Smooth muscle cell (in vitro differentiated cells): ENCODE results near the gene SYNJ1. TPM values are rescaled to one million over a fixed set of nuclear protein-coding genes. Genes with fewer than 3 reads are reported as not detected.

ENCODE experiments used
- DNase-seq: peaks from one replicate; lab custom pipeline; 2025; ENCODE audit not compliant: unreplicated experiment; lab: John Stamatoyannopoulos, UW
- H2AFZ ChIP-seq: fragments of 200-600 bp; sonication (generic); 2 replicates; pipeline ENCODE4 v1.6.0; 2016; ENCODE audit warnings: antibody characterized with exemption, low read depth, mild to moderate bottlenecking
- H3F3A ChIP-seq: fragments of 200-600 bp; sonication (generic); 2 replicates; pipeline ENCODE4 v1.6.0; 2017; ENCODE audit warnings: antibody characterized with exemption, low read depth
- H3K27ac ChIP-seq: fragments of 200-600 bp; sonication (generic); 2 replicates; pipeline ENCODE4 v1.5.1; 2016; ENCODE audit warnings: low read depth, mild to moderate bottlenecking
- H3K27me3 ChIP-seq: fragments of 200-600 bp; sonication (generic); 2 replicates; pipeline ENCODE4 v1.6.1; 2016; ENCODE audit warnings: low read depth, mild to moderate bottlenecking
- H3K36me3 ChIP-seq: fragments of 200-600 bp; sonication (generic); 2 replicates; pipeline ENCODE4 v1.5.1; 2016; ENCODE audit warnings: low read depth
- H3K4me1 ChIP-seq: fragments of 200-600 bp; sonication (generic); 2 replicates; pipeline ENCODE4 v1.5.1; 2016; ENCODE audit warnings: low read depth
- H3K4me2 ChIP-seq: fragments of 200-600 bp; sonication (generic); 2 replicates; pipeline ENCODE4 v1.6.0; 2016; ENCODE audit warnings: mild to moderate bottlenecking
- H3K4me3 ChIP-seq: fragments of 200-600 bp; sonication (generic); 2 replicates; pipeline ENCODE4 v1.5.1; 2016; ENCODE audit warnings: mild to moderate bottlenecking
- H3K79me2 ChIP-seq: fragments of 200-600 bp; sonication (generic); 2 replicates; pipeline ENCODE4 v1.6.0; 2016; ENCODE audit warnings: low read depth, mild to moderate bottlenecking
- H3K9ac ChIP-seq: fragments of 200-600 bp; sonication (generic); 2 replicates; pipeline ENCODE4 v1.6.0; 2016; ENCODE audit warnings: low read depth
- H3K9me3 ChIP-seq: fragments of 200-600 bp; sonication (generic); replicated peaks from 2 replicates; pipeline ENCODE4 v1.5.1; 2016; ENCODE audit warnings: low read depth
- H4K20me1 ChIP-seq: fragments of 200-600 bp; sonication (generic); 2 replicates; pipeline ENCODE4 v1.6.0; 2016; ENCODE audit warnings: low read depth
- CTCF ChIP-seq: fragments of 200-600 bp; sonication (generic); IDR thresholded peaks from 2 replicates; pipeline ENCODE4 v1.5.1; 2017; ENCODE audit warnings: borderline replicate concordance, mild to moderate bottlenecking, antibody characterized with exemption; ENCODE audit not compliant: insufficient read depth, poor library complexity, severe bottlenecking
- WGBS: methylation state at CpG from one replicate; pipeline ENCODE4 v1.1.7; 2016; ENCODE audit warnings: low lambda C conversion rate; 5-methylcytosine and 5-hydroxymethylcytosine counted together
- polyA plus RNA-seq: library from polyadenylated mRNA; unstranded; fragments of >200 nt; fragmentation: Nextera tagmentation; extraction: Ambion mirVana; gene quantifications from 2 replicates; pipeline ENCODE4 v1.2.1, GENCODE V29; 2016
- total RNA-seq: library from RNA; depleted of rRNA; stranded (reverse); fragments of >200 nt; gene quantifications from 2 replicates; pipeline ENCODE4 v1.2.3, GENCODE V29; 2014

The SYNJ1 gene
- total and polyA plus RNA-seq, 2 experiments from 2014 or later: 2.7 to 8.5 TPM

GRCh38 chr21:32717851-32718316 lies 9.9 kb downstream of the SYNJ1 start:
- Histone ChIP-seq H3K27me3 (no peaks in the 10 kb centered on the region), H3K9me3 (no peaks in the 10 kb centered on the region), H3F3A (no peaks in the 10 kb centered on the region), H3K36me3 (no peaks in the 10 kb centered on the region), H4K20me1 (no peaks in the 10 kb centered on the region), H3K4me1 (no peaks in the 10 kb centered on the region), H3K27ac (no peak overlapping the region), H3K9ac (no peak overlapping the region), H2AFZ (no peak overlapping the region), H3K4me2 (no peak overlapping the region), H3K79me2 (peaks cover 7% of the 10 kb centered on the region), H3K4me3 (no peak overlapping the region)
- no peak for DNase-seq
- 88% methylated on average over 2 of the region's 2 CpGs for WGBS
- TF ChIP-seq CTCF: no peak

- H3K4me2 ChIP-seq: no peak overlapping the region
- H3K27me3 ChIP-seq: no peaks in the 10 kb centered on the region
- 96% methylated on average over 2 of the region's 2 CpGs for WGBS
- H3K4me3 ChIP-seq: no peak overlapping the region
- no peak for DNase-seq
- no peaks in the 10 kb centered on the region for H3K36me3 ChIP-seq
- no peaks in the 10 kb centered on the region for H3K9me3 ChIP-seq
- TF ChIP-seq CTCF: no peak
- peaks cover 4% of the 10 kb centered on the region for H4K20me1 ChIP-seq
- no peaks in the 10 kb centered on the region for H3K4me1 ChIP-seq
- no peak overlapping the region for H3K9ac ChIP-seq
- no peak overlapping the region for H3K27ac ChIP-seq
- H3K79me2 ChIP-seq: peaks cover 16% of the 10 kb centered on the region
- no peak overlapping the region for H2AFZ ChIP-seq
- no peaks in the 10 kb centered on the region for H3F3A ChIP-seq
These were observed 11.3 kb downstream of the SYNJ1 start for GRCh38 chr21:32716486-32716885.

GRCh38 chr21:32713726-32714125 lies 14.1 kb downstream of the SYNJ1 start:
- no peak overlapping the region for H2AFZ ChIP-seq
- DNase-seq: no peak
- no peak overlapping the region for H3K4me2 ChIP-seq
- no peak overlapping the region for H3K27ac ChIP-seq
- H3K4me3 ChIP-seq: no peak overlapping the region
- no peaks in the 10 kb centered on the region for H3K36me3 ChIP-seq
- H3K27me3 ChIP-seq: no peaks in the 10 kb centered on the region
- peaks cover 4% of the 10 kb centered on the region for H4K20me1 ChIP-seq
- no peaks in the 10 kb centered on the region for H3K9me3 ChIP-seq
- no peak for TF ChIP-seq CTCF
- H3K79me2 ChIP-seq: peaks cover 9% of the 10 kb centered on the region
- H3K4me1 ChIP-seq: peaks cover 5% of the 10 kb centered on the region
- no peak overlapping the region for H3K9ac ChIP-seq
- no peaks in the 10 kb centered on the region for H3F3A ChIP-seq

GRCh38 chr21:32712641-32713040 lies 15.2 kb downstream of the SYNJ1 start:
- Histone ChIP-seq H3K4me1 (peaks cover 5% of the 10 kb centered on the region), H3K4me3 (no peak overlapping the region), H3K27me3 (no peaks in the 10 kb centered on the region), H4K20me1 (peaks cover 4% of the 10 kb centered on the region), H3K9me3 (no peaks in the 10 kb centered on the region), H3K36me3 (no peaks in the 10 kb centered on the region), H2AFZ (no peak overlapping the region), H3K79me2 (peaks cover 9% of the 10 kb centered on the region), H3K27ac (no peak overlapping the region), H3K4me2 (no peak overlapping the region), H3K9ac (no peak overlapping the region), H3F3A (no peaks in the 10 kb centered on the region)
- no peak for DNase-seq
- TF ChIP-seq CTCF: no peak
- 94% methylated on average over 4 of the region's 4 CpGs for WGBS
